GM23338 (cell line): Measurements from ENCODE around the gene INHBC. TPM values are rescaled to one million over a fixed set of nuclear protein-coding genes. Genes with fewer than 3 reads are reported as not detected.
A peak's percentile ranks its signal among the peaks of the same experiment; 100 is the strongest.

Source experiments
- ATAC-seq: fragments of 200-7000 bp; cut with Tn5 transposase; 3 replicates; pipeline ENCODE4 v1.9.1; 2020
- DNase-seq: peaks from one replicate; pipeline ENCODE4 v3.0.0-alpha.2; 2015; ENCODE audit warnings: low spot score
- H2AFZ ChIP-seq: fragments of 200-600 bp; sonication (generic); 2 replicates; pipeline ENCODE4 v1.8.0; 2016; ENCODE audit warnings: antibody characterized with exemption, mild to moderate bottlenecking, moderate library complexity
- H3F3A ChIP-seq: fragments of 200-600 bp; sonication (generic); replicated peaks from 2 replicates; pipeline ENCODE4 v1.8.0; 2017; ENCODE audit warnings: antibody characterized with exemption, mixed run types, low read depth
- H3K27ac ChIP-seq: fragments of 200-600 bp; sonication (generic); 2 replicates; pipeline ENCODE4 v1.6.1; 2016; ENCODE audit warnings: low read depth
- H3K27me3 ChIP-seq: fragments of 200-600 bp; sonication (generic); 2 replicates; pipeline ENCODE4 v1.8.0; 2016; ENCODE audit warnings: mild to moderate bottlenecking, mixed run types, moderate library complexity; ENCODE audit not compliant: insufficient read depth
- H3K36me3 ChIP-seq: fragments of 200-600 bp; sonication (generic); 2 replicates; pipeline ENCODE4 v1.8.0; 2016; ENCODE audit warnings: mild to moderate bottlenecking; ENCODE audit not compliant: insufficient read depth
- H3K4me1 ChIP-seq: fragments of 200-600 bp; sonication (generic); 2 replicates; pipeline ENCODE4 v1.8.0; 2016; ENCODE audit warnings: mild to moderate bottlenecking, moderate library complexity; ENCODE audit not compliant: insufficient read depth
- H3K4me2 ChIP-seq: fragments of 200-600 bp; sonication (generic); 2 replicates; pipeline ENCODE4 v1.7.1; 2017; ENCODE audit warnings: mixed run types
- H3K4me3 ChIP-seq: fragments of 200-600 bp; sonication (generic); 2 replicates; pipeline ENCODE4 v1.6.1; 2016; ENCODE audit warnings: mixed run types
- H3K79me2 ChIP-seq: fragments of 200-600 bp; sonication (generic); replicated peaks from 2 replicates; pipeline ENCODE4 v1.8.0; 2017; ENCODE audit warnings: mild to moderate bottlenecking; ENCODE audit not compliant: insufficient read depth
- H3K9me2 ChIP-seq: fragments of 200-600 bp; sonication (generic); 2 replicates; pipeline ENCODE4 v1.8.0; 2017; ENCODE audit not compliant: insufficient read depth
- H4K20me1 ChIP-seq: fragments of 200-600 bp; sonication (generic); replicated peaks from 2 replicates; pipeline ENCODE4 v1.8.0; 2017; ENCODE audit warnings: mild to moderate bottlenecking; ENCODE audit not compliant: insufficient read depth
- H3K27ac Mint-ChIP-seq: 2 replicates; pipeline ENCODE4 v1.8.0; 2020; ENCODE audit warnings: inconsistent platforms, mild to moderate bottlenecking, moderate library complexity, mixed read lengths
- H3K27me3 Mint-ChIP-seq: 3 replicates; pipeline ENCODE4 v1.8.0; 2022; ENCODE audit warnings: low read depth, mild to moderate bottlenecking, moderate library complexity, mixed read lengths, inconsistent platforms; ENCODE audit not compliant: insufficient read depth, poor library complexity
- H3K36me3 Mint-ChIP-seq: 3 replicates; pipeline ENCODE4 v1.8.0; 2021; ENCODE audit warnings: low read depth, mild to moderate bottlenecking, inconsistent platforms, moderate library complexity, mixed read lengths
- H3K4me1 Mint-ChIP-seq: 3 replicates; pipeline ENCODE4 v1.8.0; 2020; ENCODE audit warnings: mild to moderate bottlenecking, inconsistent platforms, mixed read lengths
- H3K4me3 Mint-ChIP-seq: 3 replicates; pipeline ENCODE4 v1.8.0; 2021; ENCODE audit warnings: moderate library complexity, mild to moderate bottlenecking, inconsistent platforms, mixed read lengths
- H3K9me3 Mint-ChIP-seq: 3 replicates; pipeline ENCODE4 v1.8.0; 2020; ENCODE audit warnings: moderate library complexity, mild to moderate bottlenecking, inconsistent platforms, mixed read lengths
- CREB1 ChIP-seq: fragments of 250-450 bp; sonication (Bioruptor Pico); IDR thresholded peaks from 2 replicates; pipeline ENCODE4 v1.5.0; 2020; ENCODE audit warnings: low read depth, mild to moderate bottlenecking, moderate library complexity
- EZH2 ChIP-seq: fragments of 200-600 bp; sonication (generic); IDR thresholded peaks from one replicate; pipeline ENCODE4 v1.8.0; 2017; ENCODE audit warnings: antibody characterized with exemption, mild to moderate bottlenecking, low read depth; ENCODE audit not compliant: unreplicated experiment
- EZH2phosphoT487 ChIP-seq: fragments of 200-600 bp; sonication (generic); IDR thresholded peaks from one replicate; pipeline ENCODE4 v1.8.1; 2018; ENCODE audit warnings: antibody characterized with exemption; ENCODE audit not compliant: unreplicated experiment
- JUNB ChIP-seq: IDR thresholded peaks from one replicate; pipeline ENCODE4 v1.6.1; 2016; ENCODE audit warnings: antibody characterized with exemption; ENCODE audit not compliant: unreplicated experiment
- NANOG ChIP-seq: IDR thresholded peaks from 2 replicates; pipeline ENCODE4 v1.6.1; 2016; ENCODE audit warnings: antibody characterized with exemption, borderline replicate concordance
- polyA plus RNA-seq: library from polyadenylated mRNA; unstranded; fragments of >200 nt; fragmentation: Nextera tagmentation; extraction: Ambion mirVana; gene quantifications from 2 replicates; pipeline ENCODE4 v1.2.1, GENCODE V29; 2016
- total RNA-seq: library from RNA; depleted of rRNA; stranded (reverse); fragments of >200 nt; shearing (Covaris generic); gene quantifications from 2 replicates; pipeline ENCODE4 v1.2.3, GENCODE V29; 2014
- TF ChIP-seq, protein P1 (sequence below): IDR thresholded peaks from 2 replicates; pipeline ENCODE4 v1.6.1; 2016; ENCODE audit warnings: antibody characterized with exemption
- TF ChIP-seq, protein P2 (sequence below): IDR thresholded peaks from one replicate; pipeline ENCODE4 v1.6.1; 2018; ENCODE audit warnings: antibody characterized with exemption; ENCODE audit not compliant: unreplicated experiment
- TF ChIP-seq, protein P3 (sequence below), 2 experiments: fragments of 200-600 bp in 1 of 2; sonication (generic) in 1 of 2; conservative IDR thresholded peaks; 2 replicates each; pipeline versions ENCODE4 v1.5.1 to v1.6.1; 2016 to 2017; ENCODE audit warnings: antibody characterized with exemption in 2 of 2, low read depth in 2 of 2, mild to moderate bottlenecking in 2 of 2, moderate library complexity in 1 of 2

Gene INHBC
- total and polyA plus RNA-seq, 2 experiments from 2014 or later: 0.53 TPM; not detected in 1

DNA sequence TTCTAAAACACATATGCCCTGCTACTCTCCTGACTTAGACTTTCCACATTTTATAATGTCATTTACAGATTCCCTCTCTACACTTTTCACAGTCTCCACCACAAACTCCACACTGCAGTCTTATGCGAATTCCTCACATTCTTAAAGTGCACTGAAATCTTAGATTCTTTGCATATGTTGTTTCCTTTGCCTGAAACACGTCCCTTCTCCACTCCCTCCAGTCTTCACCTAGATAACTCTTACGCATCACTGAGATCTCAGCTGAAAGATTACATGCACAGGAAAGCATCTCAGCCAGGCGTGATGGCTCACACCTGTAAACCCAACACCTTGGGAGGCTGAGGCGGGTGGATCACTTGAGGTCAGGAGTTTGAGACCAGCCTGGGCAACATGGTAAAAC is 48.9 kb downstream of the INHBC start:
- DNase-seq (peak; percentile 61), ATAC-seq (no peak)
- no peak overlapping the region for H2AFZ ChIP-seq
- Mint-ChIP-seq H3K4me1 (peaks cover 22% of the 10 kb centered on the region), H3K36me3 (peaks cover 8% of the 10 kb centered on the region), H3K9me3 (no peaks in the 10 kb centered on the region), H3K27ac (no peak overlapping the region), H3K4me3 (no peak overlapping the region; the same call in 2 of the 3 replicates), H3K27me3 (peaks cover 17% of the 10 kb centered on the region)
- TF ChIP-seq, protein P1, sequence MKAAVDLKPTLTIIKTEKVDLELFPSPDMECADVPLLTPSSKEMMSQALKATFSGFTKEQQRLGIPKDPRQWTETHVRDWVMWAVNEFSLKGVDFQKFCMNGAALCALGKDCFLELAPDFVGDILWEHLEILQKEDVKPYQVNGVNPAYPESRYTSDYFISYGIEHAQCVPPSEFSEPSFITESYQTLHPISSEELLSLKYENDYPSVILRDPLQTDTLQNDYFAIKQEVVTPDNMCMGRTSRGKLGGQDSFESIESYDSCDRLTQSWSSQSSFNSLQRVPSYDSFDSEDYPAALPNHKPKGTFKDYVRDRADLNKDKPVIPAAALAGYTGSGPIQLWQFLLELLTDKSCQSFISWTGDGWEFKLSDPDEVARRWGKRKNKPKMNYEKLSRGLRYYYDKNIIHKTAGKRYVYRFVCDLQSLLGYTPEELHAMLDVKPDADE: no peak
- TF ChIP-seq EZH2 (no peak), NANOG (no peak), JUNB (no peak), EZH2phosphoT487 (no peak)
- TF ChIP-seq, protein P2, sequence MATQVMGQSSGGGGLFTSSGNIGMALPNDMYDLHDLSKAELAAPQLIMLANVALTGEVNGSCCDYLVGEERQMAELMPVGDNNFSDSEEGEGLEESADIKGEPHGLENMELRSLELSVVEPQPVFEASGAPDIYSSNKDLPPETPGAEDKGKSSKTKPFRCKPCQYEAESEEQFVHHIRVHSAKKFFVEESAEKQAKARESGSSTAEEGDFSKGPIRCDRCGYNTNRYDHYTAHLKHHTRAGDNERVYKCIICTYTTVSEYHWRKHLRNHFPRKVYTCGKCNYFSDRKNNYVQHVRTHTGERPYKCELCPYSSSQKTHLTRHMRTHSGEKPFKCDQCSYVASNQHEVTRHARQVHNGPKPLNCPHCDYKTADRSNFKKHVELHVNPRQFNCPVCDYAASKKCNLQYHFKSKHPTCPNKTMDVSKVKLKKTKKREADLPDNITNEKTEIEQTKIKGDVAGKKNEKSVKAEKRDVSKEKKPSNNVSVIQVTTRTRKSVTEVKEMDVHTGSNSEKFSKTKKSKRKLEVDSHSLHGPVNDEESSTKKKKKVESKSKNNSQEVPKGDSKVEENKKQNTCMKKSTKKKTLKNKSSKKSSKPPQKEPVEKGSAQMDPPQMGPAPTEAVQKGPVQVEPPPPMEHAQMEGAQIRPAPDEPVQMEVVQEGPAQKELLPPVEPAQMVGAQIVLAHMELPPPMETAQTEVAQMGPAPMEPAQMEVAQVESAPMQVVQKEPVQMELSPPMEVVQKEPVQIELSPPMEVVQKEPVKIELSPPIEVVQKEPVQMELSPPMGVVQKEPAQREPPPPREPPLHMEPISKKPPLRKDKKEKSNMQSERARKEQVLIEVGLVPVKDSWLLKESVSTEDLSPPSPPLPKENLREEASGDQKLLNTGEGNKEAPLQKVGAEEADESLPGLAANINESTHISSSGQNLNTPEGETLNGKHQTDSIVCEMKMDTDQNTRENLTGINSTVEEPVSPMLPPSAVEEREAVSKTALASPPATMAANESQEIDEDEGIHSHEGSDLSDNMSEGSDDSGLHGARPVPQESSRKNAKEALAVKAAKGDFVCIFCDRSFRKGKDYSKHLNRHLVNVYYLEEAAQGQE: no peak
- no peak overlapping the region for H3K4me2 ChIP-seq
- H3K36me3 ChIP-seq: no peaks in the 10 kb centered on the region
- H3F3A ChIP-seq: peaks cover 2% of the 10 kb centered on the region
- no peak overlapping the region for H3K4me3 ChIP-seq
- H3K27me3 ChIP-seq: no peaks in the 10 kb centered on the region
- H3K9me2 ChIP-seq: no peaks in the 10 kb centered on the region
- peaks cover 5% of the 10 kb centered on the region for H3K79me2 ChIP-seq
- H3K27ac ChIP-seq: peak overlapping the region; percentile 1; the same call in 1 of the 2 replicates
- peaks cover 1% of the 10 kb centered on the region for H4K20me1 ChIP-seq
- H3K4me1 ChIP-seq: peaks cover 16% of the 10 kb centered on the region

DNA sequence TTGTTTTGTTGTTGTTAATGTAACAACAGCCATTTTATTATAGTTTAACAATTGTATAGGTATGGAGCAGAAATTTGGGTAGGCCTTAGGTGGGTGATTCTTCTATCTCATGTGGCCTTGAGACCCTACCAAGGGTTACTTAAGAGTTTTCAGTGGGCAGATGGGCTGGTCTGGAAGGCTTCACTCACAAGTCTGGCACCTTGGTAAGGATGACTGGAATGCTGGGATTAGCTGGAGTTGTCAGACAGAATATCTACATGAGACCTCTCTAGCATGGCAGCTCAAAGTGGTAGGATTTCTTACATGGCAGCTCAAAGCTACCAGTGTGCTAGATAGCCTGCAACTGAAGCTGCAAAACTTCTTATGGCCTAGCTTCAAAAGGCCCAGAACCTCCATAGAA is 51.1 kb downstream of the INHBC start:
- Histone ChIP-seq H3K36me3 (peaks cover 20% of the 10 kb centered on the region), H3K27ac (no peak overlapping the region), H3K4me2 (no peak overlapping the region), H3K9me2 (no peaks in the 10 kb centered on the region), H3F3A (peaks cover 22% of the 10 kb centered on the region), H3K27me3 (no peaks in the 10 kb centered on the region), H3K4me3 (no peak overlapping the region), H2AFZ (no peak overlapping the region), H4K20me1 (peaks cover 20% of the 10 kb centered on the region), H3K4me1 (peaks cover 13% of the 10 kb centered on the region), H3K79me2 (peaks cover 28% of the 10 kb centered on the region)
- H3K27ac Mint-ChIP-seq: no peak overlapping the region
- H3K4me3 Mint-ChIP-seq: no peak overlapping the region
- DNase-seq (no peak), ATAC-seq (no peak)
- no peaks in the 10 kb centered on the region for H3K9me3 Mint-ChIP-seq
- H3K36me3 Mint-ChIP-seq: peaks cover 30% of the 10 kb centered on the region
- peaks cover 15% of the 10 kb centered on the region for H3K27me3 Mint-ChIP-seq
- H3K4me1 Mint-ChIP-seq: peaks cover 28% of the 10 kb centered on the region
- TF ChIP-seq, protein P2: no peak
- TF ChIP-seq, protein P1: no peak
- TF ChIP-seq CREB1 (CRISPR knock-in tag) (no peak), JUNB (no peak), EZH2phosphoT487 (no peak)
- TF ChIP-seq, protein P3, sequence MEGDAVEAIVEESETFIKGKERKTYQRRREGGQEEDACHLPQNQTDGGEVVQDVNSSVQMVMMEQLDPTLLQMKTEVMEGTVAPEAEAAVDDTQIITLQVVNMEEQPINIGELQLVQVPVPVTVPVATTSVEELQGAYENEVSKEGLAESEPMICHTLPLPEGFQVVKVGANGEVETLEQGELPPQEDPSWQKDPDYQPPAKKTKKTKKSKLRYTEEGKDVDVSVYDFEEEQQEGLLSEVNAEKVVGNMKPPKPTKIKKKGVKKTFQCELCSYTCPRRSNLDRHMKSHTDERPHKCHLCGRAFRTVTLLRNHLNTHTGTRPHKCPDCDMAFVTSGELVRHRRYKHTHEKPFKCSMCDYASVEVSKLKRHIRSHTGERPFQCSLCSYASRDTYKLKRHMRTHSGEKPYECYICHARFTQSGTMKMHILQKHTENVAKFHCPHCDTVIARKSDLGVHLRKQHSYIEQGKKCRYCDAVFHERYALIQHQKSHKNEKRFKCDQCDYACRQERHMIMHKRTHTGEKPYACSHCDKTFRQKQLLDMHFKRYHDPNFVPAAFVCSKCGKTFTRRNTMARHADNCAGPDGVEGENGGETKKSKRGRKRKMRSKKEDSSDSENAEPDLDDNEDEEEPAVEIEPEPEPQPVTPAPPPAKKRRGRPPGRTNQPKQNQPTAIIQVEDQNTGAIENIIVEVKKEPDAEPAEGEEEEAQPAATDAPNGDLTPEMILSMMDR (conservative IDR thresholded peaks at IDR 0.05; ENCODE audit: low read depth in 2 of 2): no peak
